ENCODE results near the gene RNF10.

GRCh38 chr12:120592121-120593049 is 58.2 kb downstream of the RNF10 start:
- TF ChIP-seq, protein P1, sequence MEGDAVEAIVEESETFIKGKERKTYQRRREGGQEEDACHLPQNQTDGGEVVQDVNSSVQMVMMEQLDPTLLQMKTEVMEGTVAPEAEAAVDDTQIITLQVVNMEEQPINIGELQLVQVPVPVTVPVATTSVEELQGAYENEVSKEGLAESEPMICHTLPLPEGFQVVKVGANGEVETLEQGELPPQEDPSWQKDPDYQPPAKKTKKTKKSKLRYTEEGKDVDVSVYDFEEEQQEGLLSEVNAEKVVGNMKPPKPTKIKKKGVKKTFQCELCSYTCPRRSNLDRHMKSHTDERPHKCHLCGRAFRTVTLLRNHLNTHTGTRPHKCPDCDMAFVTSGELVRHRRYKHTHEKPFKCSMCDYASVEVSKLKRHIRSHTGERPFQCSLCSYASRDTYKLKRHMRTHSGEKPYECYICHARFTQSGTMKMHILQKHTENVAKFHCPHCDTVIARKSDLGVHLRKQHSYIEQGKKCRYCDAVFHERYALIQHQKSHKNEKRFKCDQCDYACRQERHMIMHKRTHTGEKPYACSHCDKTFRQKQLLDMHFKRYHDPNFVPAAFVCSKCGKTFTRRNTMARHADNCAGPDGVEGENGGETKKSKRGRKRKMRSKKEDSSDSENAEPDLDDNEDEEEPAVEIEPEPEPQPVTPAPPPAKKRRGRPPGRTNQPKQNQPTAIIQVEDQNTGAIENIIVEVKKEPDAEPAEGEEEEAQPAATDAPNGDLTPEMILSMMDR (IDR thresholded peaks at IDR 0.05) = no peak
- no peak for TF ChIP-seq POLR2A (IDR thresholded peaks at IDR 0.05)
